A549 treated with GW870086 at 1 μM for 4 hours (cell line): ENCODE results near the gene SMAD4. TPM values are rescaled to one million over a fixed set of nuclear protein-coding genes. Genes with fewer than 3 reads are reported as not detected.

ENCODE experiments used
- total RNA-seq: library from RNA; stranded (reverse); fragments of 200-300 nt; extraction: Qiagen RNA extraction; gene quantifications from 5 replicates; pipeline ENCODE4 v1.2.3, GENCODE V29; 2022; ENCODE audit warnings: low read depth

Gene SMAD4
- 43.8 to 57.5 TPM (median 52.7 TPM) in 5 replicates for total RNA-seq

DNA sequence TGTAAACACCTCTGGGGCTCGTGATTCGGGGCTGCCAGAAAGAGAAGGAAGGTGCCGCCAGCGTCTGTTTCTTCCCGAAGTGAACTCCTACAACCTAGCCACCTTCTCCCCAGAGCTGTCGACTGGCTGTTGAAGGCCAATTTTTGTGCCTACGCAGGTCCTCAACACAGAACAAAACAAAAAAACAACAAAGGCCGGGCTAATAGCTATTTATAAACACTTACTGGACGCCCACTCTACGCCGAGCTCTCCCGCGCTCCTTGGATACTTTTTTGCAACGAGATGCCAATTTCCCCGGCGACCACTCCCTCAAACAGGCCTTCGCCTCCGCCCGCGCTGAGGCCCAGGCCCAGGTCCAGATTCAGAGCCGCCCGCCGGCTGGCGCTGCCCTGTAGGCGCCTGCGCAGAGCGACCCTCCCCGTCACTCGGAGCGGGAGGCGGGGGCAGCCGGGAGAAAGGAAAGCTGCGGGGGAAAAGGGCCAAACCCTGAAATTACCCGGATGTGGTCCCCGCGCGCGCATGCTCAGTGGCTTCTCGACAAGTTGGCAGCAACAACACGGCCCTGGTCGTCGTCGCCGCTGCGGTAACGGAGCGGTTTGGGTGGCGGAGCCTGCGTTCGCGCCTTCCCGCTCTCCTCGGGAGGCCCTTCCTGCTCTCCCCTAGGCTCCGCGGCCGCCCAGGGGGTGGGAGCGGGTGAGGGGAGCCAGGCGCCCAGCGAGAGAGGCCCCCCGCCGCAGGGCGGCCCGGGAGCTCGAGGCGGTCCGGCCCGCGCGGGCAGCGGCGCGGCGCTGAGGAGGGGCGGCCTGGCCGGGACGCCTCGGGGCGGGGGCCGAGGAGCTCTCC is at the start of gene SMAD4:
SMAD4 (plus strand) TSS at position 520 of the 843 bp plus-strand sequence. CDS start 16,834 bp downstream, outside the sequence.

Other genes starting within 250 kb of the SMAD4 start
- 0.08 to 0.47 TPM (median 0.26 TPM) in 4 of 5 replicates, not detected in the other for gene MRO, start 210.2 kb upstream of the SMAD4 start, total RNA-seq
- 33.1 to 38.7 TPM (median 35.9 TPM) in 5 replicates for gene ME2, start 151.1 kb upstream of the SMAD4 start, total RNA-seq
- gene ELAC1, start 62.2 kb upstream of the SMAD4 start, total RNA-seq, result 4.4 to 4.8 TPM (median 4.7 TPM) in 5 replicates
- gene MEX3C, start 167.5 kb downstream of the SMAD4 start, total RNA-seq, result 16.5 to 22.3 TPM (median 19.7 TPM) in 5 replicates